K562 (cell line): ENCODE results near the gene TTC16. TPM values are rescaled to one million over a fixed set of nuclear protein-coding genes. Genes with fewer than 3 reads are reported as not detected.
A peak's percentile ranks its signal among the peaks of the same experiment; 100 is the strongest.

Experiments used
- EP300 ChIP-seq: IDR thresholded peaks from 2 replicates; pipeline ENCODE4 v1.6.1; 2012; ENCODE audit warnings: low read length, improper control_type of control experiment
- NR1H2 ChIP-seq: sonication (generic); formaldehyde crosslinking; IDR thresholded peaks from 2 replicates; pipeline ENCODE4 v1.4.0; 2020; ENCODE audit warnings: mild to moderate bottlenecking, missing genetic modification reagents
- PHTF2 ChIP-seq: fragments of 250-450 bp; sonication (Bioruptor Pico); IDR thresholded peaks from 2 replicates; pipeline ENCODE4 v1.5.0; 2021; ENCODE audit warnings: mild to moderate bottlenecking
- PYGO2 ChIP-seq: fragments of 450-650 bp; IDR thresholded peaks from 2 replicates; pipeline ENCODE4 v1.6.1; 2016; ENCODE audit warnings: mild to moderate bottlenecking, missing genetic modification characterization, moderate library complexity, missing compliant biosample characterization
- RFX1 ChIP-seq: fragments of 450-650 bp; IDR thresholded peaks from 2 replicates; pipeline ENCODE4 v1.6.1; 2016; ENCODE audit warnings: mild to moderate bottlenecking, moderate library complexity
- SLC30A9 ChIP-seq: fragments of 250-450 bp; sonication (Bioruptor Pico); IDR thresholded peaks from 2 replicates; pipeline ENCODE4 v1.8.0; 2022; ENCODE audit warnings: mild to moderate bottlenecking, moderate library complexity
- SRSF1 ChIP-seq: fragments of 200-400 bp; formaldehyde crosslinking; IDR thresholded peaks from 2 replicates; pipeline ENCODE4 v1.6.1; 2017; ENCODE audit warnings: mild to moderate bottlenecking, low read depth, low read length, moderate library complexity
- SRSF7 ChIP-seq: fragments of 200-400 bp; formaldehyde crosslinking; optimal IDR thresholded peaks from 2 replicates; pipeline ENCODE3; 2017; ENCODE audit warnings: mild to moderate bottlenecking, low read depth, low read length
- ZC3H4 ChIP-seq: sonication (generic); formaldehyde crosslinking; IDR thresholded peaks from 2 replicates; pipeline ENCODE4 v1.9.0; 2021; ENCODE audit warnings: missing genetic modification reagents, borderline replicate concordance
- ZFP1 ChIP-seq: fragments of 450-650 bp; formaldehyde crosslinking; IDR thresholded peaks from 2 replicates; pipeline ENCODE4 v1.4.0; 2020; ENCODE audit warnings: mild to moderate bottlenecking, mixed read lengths
- ZNF124 ChIP-seq: sonication (generic); formaldehyde crosslinking; IDR thresholded peaks from 2 replicates; pipeline ENCODE4 v1.8.1; 2022; ENCODE audit warnings: missing genetic modification reagents
- ZNF224 ChIP-seq: sonication (generic); formaldehyde crosslinking; IDR thresholded peaks from 2 replicates; pipeline ENCODE4 v1.8.0; 2022; ENCODE audit warnings: mild to moderate bottlenecking, missing genetic modification reagents
- polyA plus RNA-seq, 8 experiments: library from polyadenylated mRNA; depleted of rRNA in 4 of 8; stranded (reverse) in 5 of 8; unstranded in 3 of 8; fragments of >200 nt; fragmentation: Nextera tagmentation in 2 of 8; fragmentation: Illumina TruSeq in 1 of 8; extraction: Ambion mirVana in 2 of 8; extraction: Trizol in 1 of 8; gene quantifications; 2 replicates each; pipeline versions ENCODE4 v1.2.1 to v1.2.3, GENCODE V29; 2011 to 2014; ENCODE audit warnings: inconsistent platforms in 1 of 8, missing spikeins in 1 of 8
- total RNA-seq, 7 experiments: library from RNA; depleted of rRNA in 6 of 7; stranded (reverse); fragments of >200 nt in 6 of 7; fragmentation: Illumina TruSeq in 2 of 7; extraction: Trizol in 2 of 7; gene quantifications; 2 replicates each; pipeline versions ENCODE4 v1.2.1 to v1.2.3, GENCODE V29; 2011 to 2021; ENCODE audit warnings: low replicate concordance in 1 of 7
- TF ChIP-seq, protein P1 (sequence below): fragments of 200-800 bp; sonication (Bioruptor generic); IDR thresholded peaks from 2 replicates; pipeline ENCODE4 v1.6.1; 2016; ENCODE audit warnings: missing genetic modification characterization, missing compliant biosample characterization
- TF ChIP-seq, protein P2 (sequence below): sonication (generic); formaldehyde crosslinking; IDR thresholded peaks from 2 replicates; pipeline ENCODE4 v1.8.1; 2023; ENCODE audit warnings: missing genetic modification reagents, mild to moderate bottlenecking, borderline replicate concordance
- TF ChIP-seq, protein P3 (sequence below): fragments of 250-450 bp; sonication (Bioruptor Pico); IDR thresholded peaks from 2 replicates; pipeline ENCODE4 v1.6.1; 2021; ENCODE audit warnings: mild to moderate bottlenecking
- TF ChIP-seq, protein P4 (sequence below): sonication (generic); formaldehyde crosslinking; IDR thresholded peaks from 2 replicates; pipeline ENCODE4 v1.9.0; 2022; ENCODE audit warnings: mild to moderate bottlenecking, missing genetic modification reagents
- TF ChIP-seq, protein P5 (sequence below): fragments of 450-650 bp; IDR thresholded peaks from 2 replicates; pipeline ENCODE4 v1.6.1; 2016; ENCODE audit warnings: low read depth, mild to moderate bottlenecking, moderate library complexity

TTC16 gene
- total and polyA plus RNA-seq, 9 of the 15 experiments (the other 6 are each of a cell fraction or from before 2014, with no cell fraction given), result 0.11 TPM; not detected in 8

DNA sequence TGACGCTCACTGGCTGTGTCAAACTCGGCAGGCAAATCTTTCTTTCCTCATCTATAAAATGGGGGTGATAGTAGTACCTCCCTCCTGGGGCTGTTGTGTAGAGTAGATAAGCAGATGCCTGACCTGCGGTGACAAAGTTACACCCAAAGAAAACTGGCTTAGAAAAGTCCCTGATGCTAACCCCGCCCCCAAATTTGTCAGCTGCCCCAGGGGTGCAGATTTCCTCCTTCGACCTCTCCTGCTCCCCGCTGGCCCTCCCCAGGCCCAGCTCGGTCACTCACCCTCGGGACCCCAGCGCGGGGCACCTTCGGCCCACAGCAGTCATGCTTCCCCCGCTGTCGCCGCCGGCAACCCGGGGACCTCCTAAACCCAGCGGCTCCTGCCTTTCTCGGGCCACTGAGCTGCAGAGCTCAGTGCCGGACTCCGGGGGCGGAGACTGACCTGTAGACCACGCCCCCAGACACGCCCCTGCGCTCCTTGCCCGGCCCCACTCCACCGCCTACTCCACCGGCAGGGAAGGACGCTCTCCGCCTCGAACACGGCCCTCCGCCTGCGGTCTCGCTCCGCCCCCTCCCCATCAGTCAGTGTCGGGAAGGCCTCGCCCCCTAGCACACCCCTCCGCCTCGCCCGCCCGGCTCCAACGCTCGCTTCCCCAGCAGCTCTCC, 55.2 kb downstream of the TTC16 start (continued):
- TF ChIP-seq, protein P1, sequence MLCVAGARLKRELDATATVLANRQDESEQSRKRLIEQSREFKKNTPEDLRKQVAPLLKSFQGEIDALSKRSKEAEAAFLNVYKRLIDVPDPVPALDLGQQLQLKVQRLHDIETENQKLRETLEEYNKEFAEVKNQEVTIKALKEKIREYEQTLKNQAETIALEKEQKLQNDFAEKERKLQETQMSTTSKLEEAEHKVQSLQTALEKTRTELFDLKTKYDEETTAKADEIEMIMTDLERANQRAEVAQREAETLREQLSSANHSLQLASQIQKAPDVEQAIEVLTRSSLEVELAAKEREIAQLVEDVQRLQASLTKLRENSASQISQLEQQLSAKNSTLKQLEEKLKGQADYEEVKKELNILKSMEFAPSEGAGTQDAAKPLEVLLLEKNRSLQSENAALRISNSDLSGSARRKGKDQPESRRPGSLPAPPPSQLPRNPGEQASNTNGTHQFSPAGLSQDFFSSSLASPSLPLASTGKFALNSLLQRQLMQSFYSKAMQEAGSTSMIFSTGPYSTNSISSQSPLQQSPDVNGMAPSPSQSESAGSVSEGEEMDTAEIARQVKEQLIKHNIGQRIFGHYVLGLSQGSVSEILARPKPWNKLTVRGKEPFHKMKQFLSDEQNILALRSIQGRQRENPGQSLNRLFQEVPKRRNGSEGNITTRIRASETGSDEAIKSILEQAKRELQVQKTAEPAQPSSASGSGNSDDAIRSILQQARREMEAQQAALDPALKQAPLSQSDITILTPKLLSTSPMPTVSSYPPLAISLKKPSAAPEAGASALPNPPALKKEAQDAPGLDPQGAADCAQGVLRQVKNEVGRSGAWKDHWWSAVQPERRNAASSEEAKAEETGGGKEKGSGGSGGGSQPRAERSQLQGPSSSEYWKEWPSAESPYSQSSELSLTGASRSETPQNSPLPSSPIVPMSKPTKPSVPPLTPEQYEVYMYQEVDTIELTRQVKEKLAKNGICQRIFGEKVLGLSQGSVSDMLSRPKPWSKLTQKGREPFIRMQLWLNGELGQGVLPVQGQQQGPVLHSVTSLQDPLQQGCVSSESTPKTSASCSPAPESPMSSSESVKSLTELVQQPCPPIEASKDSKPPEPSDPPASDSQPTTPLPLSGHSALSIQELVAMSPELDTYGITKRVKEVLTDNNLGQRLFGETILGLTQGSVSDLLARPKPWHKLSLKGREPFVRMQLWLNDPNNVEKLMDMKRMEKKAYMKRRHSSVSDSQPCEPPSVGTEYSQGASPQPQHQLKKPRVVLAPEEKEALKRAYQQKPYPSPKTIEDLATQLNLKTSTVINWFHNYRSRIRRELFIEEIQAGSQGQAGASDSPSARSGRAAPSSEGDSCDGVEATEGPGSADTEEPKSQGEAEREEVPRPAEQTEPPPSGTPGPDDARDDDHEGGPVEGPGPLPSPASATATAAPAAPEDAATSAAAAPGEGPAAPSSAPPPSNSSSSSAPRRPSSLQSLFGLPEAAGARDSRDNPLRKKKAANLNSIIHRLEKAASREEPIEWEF, result no peak
- no peak for TF ChIP-seq SRSF1
- no peak for TF ChIP-seq ZFP1 (CRISPR knock-in tag)
- TF ChIP-seq, protein P2, sequence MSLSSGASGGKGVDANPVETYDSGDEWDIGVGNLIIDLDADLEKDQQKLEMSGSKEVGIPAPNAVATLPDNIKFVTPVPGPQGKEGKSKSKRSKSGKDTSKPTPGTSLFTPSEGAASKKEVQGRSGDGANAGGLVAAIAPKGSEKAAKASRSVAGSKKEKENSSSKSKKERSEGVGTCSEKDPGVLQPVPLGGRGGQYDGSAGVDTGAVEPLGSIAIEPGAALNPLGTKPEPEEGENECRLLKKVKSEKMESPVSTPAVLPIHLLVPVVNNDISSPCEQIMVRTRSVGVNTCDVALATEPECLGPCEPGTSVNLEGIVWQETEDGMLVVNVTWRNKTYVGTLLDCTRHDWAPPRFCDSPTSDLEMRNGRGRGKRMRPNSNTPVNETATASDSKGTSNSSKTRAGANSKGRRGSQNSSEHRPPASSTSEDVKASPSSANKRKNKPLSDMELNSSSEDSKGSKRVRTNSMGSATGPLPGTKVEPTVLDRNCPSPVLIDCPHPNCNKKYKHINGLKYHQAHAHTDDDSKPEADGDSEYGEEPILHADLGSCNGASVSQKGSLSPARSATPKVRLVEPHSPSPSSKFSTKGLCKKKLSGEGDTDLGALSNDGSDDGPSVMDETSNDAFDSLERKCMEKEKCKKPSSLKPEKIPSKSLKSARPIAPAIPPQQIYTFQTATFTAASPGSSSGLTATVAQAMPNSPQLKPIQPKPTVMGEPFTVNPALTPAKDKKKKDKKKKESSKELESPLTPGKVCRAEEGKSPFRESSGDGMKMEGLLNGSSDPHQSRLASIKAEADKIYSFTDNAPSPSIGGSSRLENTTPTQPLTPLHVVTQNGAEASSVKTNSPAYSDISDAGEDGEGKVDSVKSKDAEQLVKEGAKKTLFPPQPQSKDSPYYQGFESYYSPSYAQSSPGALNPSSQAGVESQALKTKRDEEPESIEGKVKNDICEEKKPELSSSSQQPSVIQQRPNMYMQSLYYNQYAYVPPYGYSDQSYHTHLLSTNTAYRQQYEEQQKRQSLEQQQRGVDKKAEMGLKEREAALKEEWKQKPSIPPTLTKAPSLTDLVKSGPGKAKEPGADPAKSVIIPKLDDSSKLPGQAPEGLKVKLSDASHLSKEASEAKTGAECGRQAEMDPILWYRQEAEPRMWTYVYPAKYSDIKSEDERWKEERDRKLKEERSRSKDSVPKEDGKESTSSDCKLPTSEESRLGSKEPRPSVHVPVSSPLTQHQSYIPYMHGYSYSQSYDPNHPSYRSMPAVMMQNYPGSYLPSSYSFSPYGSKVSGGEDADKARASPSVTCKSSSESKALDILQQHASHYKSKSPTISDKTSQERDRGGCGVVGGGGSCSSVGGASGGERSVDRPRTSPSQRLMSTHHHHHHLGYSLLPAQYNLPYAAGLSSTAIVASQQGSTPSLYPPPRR (CRISPR knock-in tag), result no peak
- TF ChIP-seq RFX1, result no peak
- TF ChIP-seq SLC30A9, result no peak
- no peak for TF ChIP-seq PHTF2 (CRISPR knock-in tag)
- no peak for TF ChIP-seq ZNF124 (CRISPR knock-in tag)
- TF ChIP-seq NR1H2 (CRISPR knock-in tag), result no peak
- TF ChIP-seq, protein P3, sequence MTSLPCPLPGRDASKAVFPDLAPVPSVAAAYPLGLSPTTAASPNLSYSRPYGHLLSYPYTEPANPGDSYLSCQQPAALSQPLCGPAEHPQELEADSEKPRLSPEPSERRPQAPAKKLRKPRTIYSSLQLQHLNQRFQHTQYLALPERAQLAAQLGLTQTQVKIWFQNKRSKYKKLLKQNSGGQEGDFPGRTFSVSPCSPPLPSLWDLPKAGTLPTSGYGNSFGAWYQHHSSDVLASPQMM (CRISPR knock-in tag), result no peak
- no peak for TF ChIP-seq PYGO2 (tag)
- TF ChIP-seq, protein P4, sequence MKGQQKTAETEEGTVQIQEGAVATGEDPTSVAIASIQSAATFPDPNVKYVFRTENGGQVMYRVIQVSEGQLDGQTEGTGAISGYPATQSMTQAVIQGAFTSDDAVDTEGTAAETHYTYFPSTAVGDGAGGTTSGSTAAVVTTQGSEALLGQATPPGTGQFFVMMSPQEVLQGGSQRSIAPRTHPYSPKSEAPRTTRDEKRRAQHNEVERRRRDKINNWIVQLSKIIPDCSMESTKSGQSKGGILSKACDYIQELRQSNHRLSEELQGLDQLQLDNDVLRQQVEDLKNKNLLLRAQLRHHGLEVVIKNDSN, result no peak; the same call in none of the 2 replicates
- TF ChIP-seq SRSF7, result no peak
- TF ChIP-seq ZNF224 (CRISPR knock-in tag), result no peak
- TF ChIP-seq, protein P5, sequence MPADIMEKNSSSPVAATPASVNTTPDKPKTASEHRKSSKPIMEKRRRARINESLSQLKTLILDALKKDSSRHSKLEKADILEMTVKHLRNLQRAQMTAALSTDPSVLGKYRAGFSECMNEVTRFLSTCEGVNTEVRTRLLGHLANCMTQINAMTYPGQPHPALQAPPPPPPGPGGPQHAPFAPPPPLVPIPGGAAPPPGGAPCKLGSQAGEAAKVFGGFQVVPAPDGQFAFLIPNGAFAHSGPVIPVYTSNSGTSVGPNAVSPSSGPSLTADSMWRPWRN, result no peak
- no peak for TF ChIP-seq ZC3H4 (CRISPR knock-in tag)
- TF ChIP-seq EP300, result peak; percentile 61; the same call in 1 of the 2 replicates
